ENCODE measurements around the gene ALK.

Gene ALK

GRCh38 chr2:29166242-29167039 lies 754.9 kb downstream of the ALK start:
- no peak for DNase-seq

GRCh38 chr2:29165362-29166241 lies 755.8 kb downstream of the ALK start:
- no peak for DNase-seq

- DNase-seq, result no peak
Observed at GRCh38 chr2:29164091-29164846, 757.1 kb downstream of the ALK start.

- DNase-seq, result no peak
Observed at GRCh38 chr2:29162204-29162928, 759.0 kb downstream of the ALK start.

GRCh38 chr2:29160184-29160583 lies 761.2 kb downstream of the ALK start:
- DNase-seq, result no peak

- no peak for DNase-seq
Observed at GRCh38 chr2:29159125-29159524, 762.3 kb downstream of the ALK start.

- no peak for DNase-seq
Observed at GRCh38 chr2:29157131-29157530, 764.3 kb downstream of the ALK start.

GRCh38 chr2:29155578-29155977 lies 765.8 kb downstream of the ALK start:
- no peak for DNase-seq

GRCh38 chr2:29154610-29155009 lies 766.8 kb downstream of the ALK start:
- DNase-seq, result no peak

- DNase-seq, result no peak
Observed at GRCh38 chr2:29147963-29148362, 773.4 kb downstream of the ALK start.

GRCh38 chr2:29146197-29146596 lies 775.2 kb downstream of the ALK start:
- DNase-seq, result no peak

- no peak for DNase-seq
Observed at GRCh38 chr2:29143657-29144056, 777.7 kb downstream of the ALK start.
